NCI-H2081 treated with DMSO at 0.1 percent for 48 hours (cell line): ENCODE data around the gene AKR1C3.
"Not testable (repeated sequence)": the region's sequence is repeated elsewhere in the genome, so short reads cannot be mapped to it uniquely, and the experiment has no call there.

Experiments
- DNase-seq: peaks from one replicate; lab custom pipeline; 2025; lab: John Stamatoyannopoulos, UW

AKR1C3 gene

DNA sequence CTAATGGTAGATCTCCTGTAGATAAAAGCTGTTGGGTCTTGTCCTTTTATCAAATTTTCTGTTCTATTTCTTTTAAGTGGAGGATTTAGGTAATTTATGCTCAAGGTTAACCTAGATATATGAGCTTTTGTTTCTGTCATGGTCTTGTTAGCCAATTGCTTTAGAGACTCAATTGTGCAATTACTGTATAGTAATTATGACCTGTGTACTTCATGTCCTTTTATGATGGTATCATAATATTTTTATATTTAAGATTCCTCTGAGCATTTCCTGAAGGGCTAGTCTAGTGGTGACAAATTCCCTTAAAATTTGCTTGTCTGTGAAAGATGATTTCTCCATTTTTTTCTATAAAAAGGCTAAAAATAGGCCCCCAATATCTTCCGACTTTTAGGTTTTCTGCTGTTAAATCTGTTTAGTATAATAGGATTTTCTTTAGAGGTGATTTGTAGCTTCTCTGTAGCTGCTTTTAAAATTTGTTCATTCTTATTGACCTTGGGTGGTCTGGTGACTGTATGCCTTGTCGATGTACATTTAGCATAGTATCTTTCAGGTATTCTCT is 5.4 kb upstream of the AKR1C3 start:
- DNase-seq = no peak

DNA sequence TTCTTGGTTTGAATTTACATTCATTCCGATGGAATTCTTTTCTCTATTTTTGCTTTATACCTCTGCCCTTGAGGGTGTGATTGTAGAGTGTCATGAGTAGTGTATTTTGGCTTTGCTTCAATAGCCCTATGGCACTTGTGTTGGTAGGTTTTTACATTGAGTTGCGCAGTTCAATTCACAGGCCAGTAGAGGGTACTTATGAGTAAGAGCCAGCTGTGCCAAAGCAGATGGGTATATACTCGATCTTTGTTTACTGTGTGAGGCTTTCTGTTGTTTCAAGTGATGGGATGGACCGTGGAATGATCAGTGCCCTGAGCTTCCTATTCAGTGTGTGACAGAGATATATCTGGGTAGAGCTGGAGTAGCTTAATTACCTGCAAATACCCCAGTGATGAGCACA is 4.3 kb upstream of the AKR1C3 start:
- no peak for DNase-seq

DNA sequence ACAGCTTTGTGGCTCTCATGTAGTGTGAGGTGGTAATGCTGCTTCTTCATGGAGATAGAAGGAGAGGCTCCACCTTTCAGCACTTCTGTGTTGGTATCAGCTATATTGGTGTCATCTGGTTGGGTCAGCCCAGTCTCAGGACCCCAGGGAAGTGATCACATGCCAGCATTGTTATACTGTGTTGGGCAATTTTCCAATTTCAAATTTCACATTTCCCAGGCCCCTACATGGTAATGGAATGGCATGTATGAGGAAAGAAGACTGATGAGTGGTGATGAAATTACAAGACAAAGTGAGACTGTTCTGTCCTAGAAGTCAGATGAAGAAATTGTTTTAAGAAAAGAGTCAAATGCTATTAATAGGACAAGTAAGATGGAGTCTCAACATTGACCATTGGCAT is 3.7 kb upstream of the AKR1C3 start:
- DNase-seq = no peak

DNA sequence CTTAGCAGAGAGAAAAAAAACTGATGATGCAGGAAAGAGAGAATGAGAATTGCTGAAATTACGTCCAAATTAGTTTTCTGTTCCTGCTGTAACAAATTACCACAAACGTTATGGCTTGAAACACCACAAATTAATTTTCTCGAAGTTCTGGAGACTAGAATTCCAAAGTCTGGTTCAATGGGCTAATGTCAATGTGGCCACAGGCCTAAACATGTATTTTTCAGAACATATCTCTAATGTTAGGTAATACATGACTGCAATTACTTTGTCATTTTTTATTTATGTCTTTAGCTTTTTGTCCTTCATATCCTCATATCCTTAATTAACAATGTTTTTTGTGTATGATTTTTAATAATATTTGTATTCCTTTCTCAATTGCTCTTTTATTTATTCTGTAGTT is 3.0 kb upstream of the AKR1C3 start:
- no peak for DNase-seq

DNA sequence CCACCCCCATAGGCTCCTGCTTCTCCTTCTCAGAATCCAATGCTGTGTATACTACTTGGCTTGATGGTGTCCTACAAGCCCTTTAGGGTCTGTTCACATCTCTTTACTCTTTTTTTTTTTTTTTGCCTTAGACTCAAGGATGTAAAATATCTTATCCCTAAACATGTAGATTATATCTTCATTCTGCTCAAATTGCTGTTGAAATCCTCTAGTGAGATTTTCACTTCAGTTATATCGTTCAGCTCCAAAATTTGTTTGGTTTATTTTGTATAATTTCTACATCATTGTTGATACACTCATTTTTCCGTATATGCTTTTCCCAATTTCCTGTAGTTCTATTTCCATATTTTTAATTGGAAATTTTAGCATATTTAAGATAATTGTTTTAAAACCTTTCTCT is 1.8 kb upstream of the AKR1C3 start:
- no peak for DNase-seq

DNA sequence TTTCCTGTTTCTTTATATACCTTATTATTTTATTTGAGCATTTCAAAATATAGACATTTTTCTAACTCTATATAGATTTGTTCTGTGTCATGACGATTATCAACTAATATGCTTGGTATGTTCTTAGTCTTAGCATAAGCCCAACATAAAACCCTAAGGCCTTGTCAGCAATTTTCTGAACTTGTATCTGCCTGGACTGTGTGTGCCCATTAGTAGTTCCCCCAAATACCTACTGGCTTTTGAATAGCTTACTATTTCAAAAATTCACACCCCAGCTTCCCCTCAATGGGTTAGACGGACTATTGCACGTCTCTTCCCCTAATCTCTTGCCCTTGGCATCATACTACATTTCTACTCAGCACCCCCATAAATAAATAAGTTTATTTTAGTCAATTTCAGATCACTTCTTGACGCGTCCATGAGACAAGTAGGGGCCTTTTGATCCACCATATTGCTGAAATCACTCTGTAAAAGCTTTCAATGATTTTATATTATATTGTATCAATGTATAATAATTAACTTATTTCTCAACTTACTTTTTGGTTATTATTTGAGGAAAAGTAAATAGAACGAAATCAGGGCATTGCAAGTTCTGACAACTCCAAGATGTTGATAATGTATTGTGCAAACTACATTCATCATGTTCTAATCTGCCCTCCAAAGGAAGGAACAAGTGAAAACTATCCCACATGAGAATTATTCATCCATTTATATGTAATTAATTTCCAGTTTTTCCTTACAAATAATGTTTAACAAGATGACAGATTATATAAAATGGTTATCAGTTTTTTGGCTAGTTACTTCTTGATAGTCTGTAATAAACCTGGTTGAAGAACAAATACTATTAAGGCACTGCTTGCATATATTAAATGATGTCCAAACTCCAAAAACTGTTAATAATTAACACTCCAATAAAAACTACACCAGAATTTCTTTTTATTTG is 1.1 kb upstream of the AKR1C3 start:
- DNase-seq = no peak

DNA sequence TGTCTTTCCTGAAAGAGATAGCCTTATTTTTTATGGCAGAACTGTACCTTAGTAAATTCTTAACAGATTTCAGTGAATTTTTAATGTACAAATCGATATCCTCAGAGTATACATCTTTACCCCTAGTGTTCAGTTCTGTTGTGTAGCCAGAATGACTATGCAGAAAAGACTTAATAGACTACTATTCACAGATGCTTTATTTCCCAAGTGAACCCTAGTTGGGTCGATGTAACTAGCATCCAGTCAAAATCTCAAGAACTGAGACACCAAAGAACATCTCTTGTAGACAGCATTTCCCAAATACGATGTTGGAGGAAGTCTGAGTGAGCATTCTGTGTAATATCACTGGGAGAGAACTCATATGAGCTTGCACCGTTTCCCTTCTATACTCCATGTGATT is 1.5 kb downstream of the AKR1C3 start:
- no peak for DNase-seq

DNA sequence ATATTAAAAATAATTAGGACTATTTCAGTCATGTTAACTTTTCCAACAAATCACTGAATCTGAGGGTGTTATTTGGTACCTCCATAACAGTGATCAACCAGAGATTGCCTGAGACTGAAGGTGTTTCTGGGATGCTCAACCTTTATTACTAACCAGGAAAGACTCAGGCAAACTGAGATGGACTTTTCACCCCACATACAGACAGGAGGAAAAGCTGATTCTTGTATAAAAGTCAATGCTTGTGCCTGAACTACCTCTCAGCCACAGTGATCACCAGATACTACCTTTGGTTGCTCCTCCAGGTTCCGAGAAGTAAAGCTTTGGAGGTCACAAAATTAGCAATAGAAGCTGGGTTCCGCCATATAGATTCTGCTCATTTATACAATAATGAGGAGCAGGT is 1.9 kb downstream of the AKR1C3 start:
- DNase-seq = no peak

DNA sequence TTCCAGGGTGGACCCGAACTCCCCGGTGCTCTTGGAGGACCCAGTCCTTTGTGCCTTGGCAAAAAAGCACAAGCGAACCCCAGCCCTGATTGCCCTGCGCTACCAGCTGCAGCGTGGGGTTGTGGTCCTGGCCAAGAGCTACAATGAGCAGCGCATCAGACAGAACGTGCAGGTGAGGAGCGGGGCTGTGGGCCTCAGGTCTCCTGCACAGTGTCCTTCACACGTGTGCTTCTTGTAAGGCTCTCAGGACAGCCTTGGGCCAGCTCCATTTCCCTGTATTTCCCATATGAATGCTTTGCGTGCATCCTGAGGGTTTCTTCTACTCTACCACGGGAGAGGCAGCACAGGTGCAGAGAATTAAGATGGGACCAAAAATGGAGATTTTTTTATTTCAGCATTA is 8.3 kb downstream of the AKR1C3 start:
- not testable (repeated sequence) for DNase-seq

DNA sequence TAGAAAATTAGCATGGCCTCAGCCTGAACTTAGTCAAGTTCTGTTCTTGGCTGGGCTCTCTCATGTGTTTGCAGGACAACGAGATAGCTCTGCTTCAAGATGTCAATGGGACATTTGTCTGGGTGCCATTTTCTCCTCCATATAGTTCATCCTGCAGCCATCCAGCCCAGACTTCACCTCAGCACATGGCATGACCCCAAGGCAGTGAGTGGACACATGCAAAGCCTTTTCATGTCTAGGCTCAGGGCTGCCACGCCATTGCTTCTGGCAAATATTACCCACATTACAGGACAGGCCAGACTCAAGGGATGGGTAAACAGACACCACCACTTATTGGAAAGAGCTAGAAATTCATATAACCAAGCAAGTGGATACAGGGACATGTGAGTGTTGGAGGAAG is 9.3 kb downstream of the AKR1C3 start:
- no peak for DNase-seq

DNA sequence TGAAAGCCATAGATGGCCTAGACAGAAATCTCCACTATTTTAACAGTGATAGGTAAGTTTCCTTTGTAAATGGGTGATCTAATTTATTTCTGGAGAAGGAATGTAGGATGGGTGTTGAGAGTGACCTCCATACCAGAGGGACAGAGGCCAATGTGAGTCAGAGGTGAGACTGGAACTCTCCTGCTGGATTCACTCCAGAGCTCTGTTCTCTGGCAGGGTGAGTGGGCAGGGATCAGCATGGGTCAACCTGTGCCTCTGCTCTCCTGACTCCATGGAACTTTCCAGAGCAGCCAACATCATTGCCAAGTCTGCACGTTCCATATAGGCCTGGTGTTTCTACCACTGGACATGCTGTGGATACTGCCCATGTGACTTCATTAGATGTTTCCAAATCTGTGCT is 11.4 kb downstream of the AKR1C3 start:
- no peak for DNase-seq

DNA sequence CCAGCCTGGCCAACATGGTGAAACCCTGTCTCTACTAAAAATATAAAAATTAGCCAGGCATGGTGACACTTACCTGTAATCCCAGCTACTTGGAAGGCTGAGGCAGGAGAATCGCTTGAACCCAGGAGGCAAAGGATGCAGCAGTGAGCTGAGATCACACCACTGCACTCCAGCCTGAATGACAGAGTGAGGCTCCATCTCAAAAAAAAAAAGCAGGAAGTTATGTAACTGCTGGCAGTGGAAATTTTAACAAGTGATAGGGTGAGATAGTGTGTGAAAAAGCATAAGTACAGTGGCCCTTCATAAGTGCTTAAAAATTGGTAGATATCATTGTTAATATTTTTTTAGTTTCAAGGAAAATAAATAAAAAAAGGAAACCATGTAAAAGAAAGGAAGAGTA is 12.3 kb downstream of the AKR1C3 start:
- DNase-seq = no peak

DNA sequence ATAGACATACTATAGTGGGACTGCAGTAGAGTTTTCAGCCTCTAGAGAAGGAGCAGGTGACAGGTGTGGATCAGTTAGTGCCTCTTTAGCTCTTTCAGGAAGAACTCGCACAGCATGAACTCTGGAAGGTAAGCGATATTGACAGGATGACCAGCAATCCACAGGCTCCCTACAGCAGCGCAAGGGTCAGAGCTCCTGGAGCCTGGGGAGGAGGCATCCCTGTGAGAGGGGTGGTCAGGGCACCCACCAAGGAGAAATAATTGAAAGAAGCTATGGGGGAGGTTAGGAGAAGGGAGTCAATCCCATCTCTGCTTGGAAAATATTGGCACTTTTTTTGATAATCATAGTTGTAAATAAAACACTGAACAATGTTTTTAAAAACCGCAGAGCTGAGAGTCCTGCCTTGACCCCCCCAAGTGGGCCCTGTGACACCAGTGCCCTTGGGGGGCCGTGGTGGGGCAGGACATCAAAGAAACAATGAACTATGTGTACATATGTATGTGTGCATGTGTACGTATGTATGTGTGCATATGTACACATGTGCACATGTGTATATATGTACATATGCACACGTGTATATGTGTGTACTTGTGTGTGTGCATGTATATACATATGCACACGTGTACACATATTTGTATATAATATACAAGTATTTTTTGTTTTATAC is 13.8 kb downstream of the AKR1C3 start:
- DNase-seq = no peak

DNA sequence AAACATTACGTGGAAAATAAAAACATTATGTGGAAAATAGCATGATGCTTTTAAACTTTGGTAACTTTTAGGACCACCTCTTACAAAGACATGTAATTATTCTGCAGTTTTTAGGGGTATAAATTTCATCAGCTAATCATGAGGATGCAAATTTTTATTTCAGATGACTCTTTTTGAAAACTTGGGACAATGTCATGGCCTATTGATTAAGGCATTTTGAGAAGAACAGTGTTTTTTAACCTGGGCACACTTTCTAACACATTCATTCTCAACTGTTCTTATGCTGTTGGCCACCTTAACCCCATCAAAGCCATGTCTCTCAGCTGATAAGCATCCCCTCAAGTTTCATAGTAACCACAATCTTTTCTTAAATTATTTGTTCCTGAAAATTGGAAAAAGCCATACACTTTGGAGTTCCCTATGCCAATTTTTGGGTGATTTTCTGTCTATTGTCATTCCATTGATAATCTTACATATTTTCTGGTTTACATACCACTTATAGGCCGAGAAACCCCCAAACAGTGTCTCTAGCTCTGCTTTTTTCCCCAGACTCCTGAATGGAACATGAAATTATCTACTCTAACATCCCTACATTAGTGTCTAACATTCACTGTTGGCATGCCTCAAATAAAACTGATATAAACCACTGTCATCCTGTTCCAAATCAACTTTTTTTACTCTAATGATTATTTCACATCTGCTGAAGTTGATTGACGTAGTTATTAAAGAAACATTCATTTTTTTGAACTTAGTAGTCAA is 14.6 kb downstream of the AKR1C3 start:
- DNase-seq = no peak

DNA sequence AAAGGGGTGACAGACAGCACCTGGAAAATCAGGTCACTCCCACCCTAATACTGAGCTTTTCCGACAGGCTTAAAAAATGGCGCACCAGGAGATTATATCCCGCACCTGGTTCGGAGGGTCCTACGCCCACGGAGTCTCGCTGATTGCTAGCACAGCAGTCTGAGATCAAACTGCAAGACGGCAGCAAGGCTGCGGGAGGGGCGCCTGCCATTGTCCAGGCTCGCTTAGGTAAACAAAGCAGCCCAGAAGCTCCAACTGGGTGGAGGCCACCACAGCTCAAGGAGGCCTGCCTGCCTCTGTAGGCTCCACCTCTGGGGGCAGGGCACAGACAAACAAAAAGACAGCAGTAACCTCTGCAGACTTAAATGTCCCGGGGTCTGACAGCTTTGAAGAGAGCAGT is 15.6 kb downstream of the AKR1C3 start:
- DNase-seq = not testable (repeated sequence)

DNA sequence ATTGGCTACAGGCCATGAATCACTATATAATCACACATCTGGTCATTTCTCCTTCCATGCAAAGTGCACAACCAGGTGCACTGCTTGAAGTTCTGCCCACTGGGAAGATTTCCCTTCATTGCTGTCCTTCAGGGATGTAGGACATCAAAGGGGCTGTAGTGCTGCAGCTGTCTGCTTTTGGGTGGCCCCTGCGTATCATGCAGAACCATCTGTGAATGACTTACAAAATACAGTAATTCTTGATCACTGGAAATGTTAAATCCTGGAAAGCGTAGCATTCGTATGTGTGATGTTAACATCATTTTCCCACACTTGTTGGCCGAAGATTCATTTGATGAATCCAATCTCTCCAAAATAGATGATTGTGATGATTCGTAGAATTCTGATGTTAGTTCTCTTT is 22.4 kb downstream of the AKR1C3 start:
- no peak for DNase-seq

DNA sequence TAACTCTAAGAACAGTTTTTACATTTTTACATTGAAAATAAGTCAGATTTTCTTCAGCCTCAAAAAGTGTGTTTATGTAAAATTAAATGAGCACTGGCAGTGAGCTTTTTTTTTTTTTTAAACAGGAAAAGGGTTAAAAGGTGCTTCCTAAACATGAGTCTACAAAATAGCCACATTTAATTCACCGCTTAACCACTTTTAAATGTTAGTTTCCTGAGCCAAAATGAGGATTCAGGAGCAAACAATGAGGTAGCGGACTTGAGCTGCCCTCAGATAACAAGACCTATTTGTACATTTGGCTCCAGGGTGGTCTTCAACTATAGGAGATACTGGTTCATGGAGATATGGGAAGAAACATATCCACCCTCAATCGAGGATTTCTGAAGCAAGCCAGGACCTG is 22.8 kb downstream of the AKR1C3 start:
- DNase-seq = no peak

DNA sequence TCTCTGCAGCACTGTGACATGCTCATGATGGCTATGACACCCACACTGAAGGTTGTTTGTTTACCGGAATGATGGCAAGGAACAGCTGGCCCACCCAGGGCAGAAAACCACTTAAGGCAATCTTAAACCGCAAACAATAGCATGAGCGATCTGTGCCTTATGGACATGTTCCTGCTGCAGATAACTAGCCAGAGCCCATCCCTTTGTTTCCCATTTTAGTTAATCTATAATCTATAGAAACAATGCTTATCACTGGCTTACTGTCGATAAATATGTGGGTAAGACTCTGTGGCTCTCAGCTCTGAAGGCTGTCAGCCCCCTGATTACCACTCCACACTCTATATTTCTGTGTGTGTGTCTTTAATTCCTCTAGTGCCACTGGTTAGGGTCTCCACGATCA is 25.8 kb downstream of the AKR1C3 start:
- DNase-seq = not testable (repeated sequence)

DNA sequence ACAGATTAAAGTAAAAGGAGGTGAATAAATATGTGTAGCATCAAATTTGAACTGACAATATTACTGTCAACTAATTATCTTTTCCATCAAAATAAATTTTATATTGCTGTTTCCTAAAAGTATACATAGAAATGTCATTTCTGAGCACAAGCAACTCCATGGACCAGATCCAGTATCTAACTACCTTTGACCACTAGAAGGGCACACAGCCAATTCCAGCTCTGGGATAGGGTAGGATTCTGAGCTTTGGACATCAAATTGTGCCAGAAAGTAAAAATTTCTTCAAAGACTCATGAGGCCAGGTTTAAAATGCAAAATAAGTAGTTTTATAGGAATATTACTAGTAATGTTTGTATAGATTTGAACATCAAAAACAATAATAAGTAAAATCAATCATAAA is 29.7 kb downstream of the AKR1C3 start:
- DNase-seq = no peak

DNA sequence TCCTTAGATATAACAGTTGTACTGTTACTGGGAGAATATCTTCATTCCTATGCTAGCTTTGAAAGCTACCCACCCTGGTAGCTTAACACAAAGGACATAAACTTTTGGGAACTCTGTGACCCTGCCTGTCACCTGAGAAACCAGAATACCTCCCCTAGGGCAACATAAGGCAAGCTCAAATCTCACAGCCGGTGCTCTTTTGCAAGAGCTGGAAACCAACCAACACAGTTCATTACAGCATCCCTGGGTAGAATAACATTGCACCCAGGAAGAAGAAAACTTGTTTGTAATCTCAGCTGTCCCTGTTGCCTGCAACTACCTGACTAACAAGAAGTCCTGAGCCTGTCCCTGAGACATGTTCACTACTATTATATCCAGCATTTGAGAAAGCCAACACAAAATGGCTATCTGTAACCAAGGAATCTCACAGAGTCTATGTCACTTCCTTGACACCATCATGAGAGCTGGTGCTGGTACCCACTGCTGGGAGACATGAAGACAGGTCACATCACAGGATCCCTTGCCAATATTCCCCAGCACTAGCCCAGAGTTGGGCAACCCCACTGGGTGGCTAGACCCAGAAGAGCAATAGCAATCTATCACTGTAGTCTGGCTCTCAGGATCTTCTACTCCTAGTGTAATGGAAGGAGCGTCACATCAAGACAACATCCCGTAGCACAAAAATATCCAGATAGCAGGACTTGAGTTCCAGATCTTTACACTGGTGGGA is 31.3 kb downstream of the AKR1C3 start:
- DNase-seq = no peak

DNA sequence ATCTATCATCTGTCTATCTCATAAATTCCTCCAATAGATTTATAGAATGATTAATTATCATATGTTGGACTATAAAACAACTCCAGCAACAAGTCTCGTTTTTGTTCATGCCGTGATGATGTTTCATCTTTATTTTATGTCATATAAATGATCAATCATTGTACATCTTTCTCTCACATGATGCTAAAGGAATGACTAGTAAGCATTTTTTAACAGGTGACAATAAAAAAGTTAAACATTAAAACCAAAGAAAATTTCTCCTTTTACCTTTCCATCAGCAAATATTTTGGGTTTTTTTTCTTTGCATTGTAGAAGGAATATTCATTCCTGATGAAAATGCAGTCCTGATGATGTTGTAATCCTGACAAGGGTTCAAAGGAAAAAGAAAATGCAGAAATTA is 41.4 kb downstream of the AKR1C3 start:
- DNase-seq = no peak
